ENCODE measurements around the gene BICD1.

Gene BICD1

GRCh38 chr12:32296567-32296966 lies 189.9 kb downstream of the BICD1 start:
- TF ChIP-seq, protein P1, sequence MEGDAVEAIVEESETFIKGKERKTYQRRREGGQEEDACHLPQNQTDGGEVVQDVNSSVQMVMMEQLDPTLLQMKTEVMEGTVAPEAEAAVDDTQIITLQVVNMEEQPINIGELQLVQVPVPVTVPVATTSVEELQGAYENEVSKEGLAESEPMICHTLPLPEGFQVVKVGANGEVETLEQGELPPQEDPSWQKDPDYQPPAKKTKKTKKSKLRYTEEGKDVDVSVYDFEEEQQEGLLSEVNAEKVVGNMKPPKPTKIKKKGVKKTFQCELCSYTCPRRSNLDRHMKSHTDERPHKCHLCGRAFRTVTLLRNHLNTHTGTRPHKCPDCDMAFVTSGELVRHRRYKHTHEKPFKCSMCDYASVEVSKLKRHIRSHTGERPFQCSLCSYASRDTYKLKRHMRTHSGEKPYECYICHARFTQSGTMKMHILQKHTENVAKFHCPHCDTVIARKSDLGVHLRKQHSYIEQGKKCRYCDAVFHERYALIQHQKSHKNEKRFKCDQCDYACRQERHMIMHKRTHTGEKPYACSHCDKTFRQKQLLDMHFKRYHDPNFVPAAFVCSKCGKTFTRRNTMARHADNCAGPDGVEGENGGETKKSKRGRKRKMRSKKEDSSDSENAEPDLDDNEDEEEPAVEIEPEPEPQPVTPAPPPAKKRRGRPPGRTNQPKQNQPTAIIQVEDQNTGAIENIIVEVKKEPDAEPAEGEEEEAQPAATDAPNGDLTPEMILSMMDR (IDR thresholded peaks at IDR 0.05; ENCODE audit: extremely low read depth, missing control alignments) = no peak
- no peak for DNase-seq (ENCODE audit: low spot score)

DNA sequence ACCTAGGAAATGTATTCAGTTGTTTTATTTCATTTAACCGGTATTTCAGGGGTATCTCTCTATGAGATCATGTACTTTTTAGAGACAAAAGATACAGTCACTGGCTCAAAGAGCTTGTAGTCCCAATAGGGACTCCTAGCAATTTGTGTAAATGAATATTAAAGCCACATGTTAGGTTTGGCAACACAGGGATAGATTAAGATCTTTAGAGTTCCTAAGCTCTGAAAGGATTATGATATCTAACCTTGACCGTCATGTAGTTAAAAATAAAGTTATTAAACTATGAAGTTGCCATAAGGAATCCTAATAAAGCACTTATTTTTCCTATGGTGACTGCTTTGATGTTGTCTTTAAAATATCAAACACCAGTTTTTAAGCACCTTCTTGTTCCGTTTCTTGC lies 192.3 kb downstream of the BICD1 start:
- TF ChIP-seq, protein P1 (IDR thresholded peaks at IDR 0.05; ENCODE audit: extremely low read depth, missing control alignments) = no peak
- no peak for DNase-seq (ENCODE audit: low spot score)

DNA sequence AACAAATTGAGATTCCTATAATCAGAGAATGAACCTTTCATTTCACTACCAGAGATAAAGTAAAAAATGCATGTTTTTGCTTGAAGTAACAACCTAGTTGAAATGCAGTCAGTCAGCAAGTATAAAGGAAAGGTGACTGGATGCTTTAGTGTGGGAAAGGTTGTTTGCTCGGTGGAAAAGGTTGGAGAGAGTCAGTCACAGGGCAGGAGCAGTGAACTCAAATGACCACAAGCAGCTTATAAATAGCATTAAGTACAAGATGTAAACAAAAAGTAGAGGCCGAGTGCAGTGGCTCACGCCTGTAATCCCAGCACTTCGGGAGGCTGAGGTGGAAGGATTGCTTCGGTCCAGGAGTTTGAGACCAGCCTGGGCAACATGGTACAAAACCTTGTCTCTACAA lies 194.6 kb downstream of the BICD1 start:
- DNase-seq (ENCODE audit: low spot score) = no peak
- TF ChIP-seq, protein P1 (IDR thresholded peaks at IDR 0.05; ENCODE audit: extremely low read depth, missing control alignments) = no peak

- TF ChIP-seq, protein P1 (IDR thresholded peaks at IDR 0.05; ENCODE audit: extremely low read depth, missing control alignments) = peak; percentile 85
- peak; percentile 72 for DNase-seq (ENCODE audit: low spot score)
These were observed 195.8 kb downstream of the BICD1 start for GRCh38 chr12:32302218-32303173.

- DNase-seq (ENCODE audit: low spot score) = no peak
- TF ChIP-seq, protein P1 (IDR thresholded peaks at IDR 0.05; ENCODE audit: extremely low read depth, missing control alignments) = no peak
These were observed 196.5 kb downstream of the BICD1 start for GRCh38 chr12:32303174-32303549.

- no peak for DNase-seq (ENCODE audit: low spot score)
These were observed 198.5 kb downstream of the BICD1 start for GRCh38 chr12:32305163-32305562.

DNA sequence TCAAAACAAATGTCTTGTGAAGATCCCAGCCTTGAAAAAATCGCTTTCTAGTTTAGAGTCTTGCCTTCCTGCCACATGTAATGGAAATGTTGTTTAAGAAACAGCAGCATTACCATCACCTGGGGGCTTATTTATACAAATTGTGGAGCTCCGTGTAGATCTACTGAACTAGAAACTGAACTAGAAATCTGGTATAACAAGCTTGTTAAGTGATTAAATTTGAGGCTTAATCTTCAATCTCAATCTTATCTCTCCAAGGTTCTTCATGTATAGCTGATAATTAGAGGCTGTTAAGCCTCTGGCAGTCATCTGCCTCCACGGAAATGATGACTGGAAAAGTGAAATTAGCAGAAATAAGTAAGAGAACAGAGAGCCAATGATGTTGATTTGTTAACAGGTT lies 200.7 kb downstream of the BICD1 start:
- no peak for DNase-seq (ENCODE audit: low spot score)
- TF ChIP-seq, protein P1 (IDR thresholded peaks at IDR 0.05; ENCODE audit: extremely low read depth, missing control alignments) = no peak

More at GRCh38 chr12:32305163-32305562, 198.5 kb downstream of the BICD1 start:
- TF ChIP-seq, protein P1 (IDR thresholded peaks at IDR 0.05; ENCODE audit: extremely low read depth, missing control alignments) = peak; percentile 16
